AG09319 (cell line): ENCODE measurements around the gene MSI2.

Experiments
- DNase-seq: peaks from one replicate; pipeline ENCODE4 v3.0.0-alpha.2; 2010; ENCODE audit warnings: low read depth; ENCODE audit errors: extremely low read depth
- TF ChIP-seq, protein P1 (sequence below): IDR thresholded peaks from 2 replicates; pipeline ENCODE4 v1.5.1; 2011; ENCODE audit warnings: low read depth, mild to moderate bottlenecking, inconsistent platforms, low read length, moderate library complexity

MSI2 gene

DNA sequence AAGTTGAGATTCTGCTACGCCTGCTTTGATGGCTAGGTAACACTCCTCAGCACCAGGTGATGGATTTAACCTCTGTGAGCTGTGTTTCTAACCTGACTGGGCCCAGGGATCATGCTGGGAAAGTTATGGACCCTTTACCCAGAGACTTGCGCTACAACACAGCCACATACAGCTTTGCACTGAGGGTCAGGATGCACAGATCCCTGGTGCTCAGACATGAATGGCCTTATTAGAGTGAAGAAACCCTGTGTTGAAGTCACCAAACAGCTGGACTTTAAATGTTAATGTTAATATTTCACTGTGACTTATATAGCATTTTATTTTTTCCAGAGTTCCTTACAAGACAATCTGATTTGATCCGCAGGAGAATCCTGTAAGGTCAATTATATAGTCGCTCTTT lies 114.3 kb downstream of the MSI2 start:
- TF ChIP-seq, protein P1, sequence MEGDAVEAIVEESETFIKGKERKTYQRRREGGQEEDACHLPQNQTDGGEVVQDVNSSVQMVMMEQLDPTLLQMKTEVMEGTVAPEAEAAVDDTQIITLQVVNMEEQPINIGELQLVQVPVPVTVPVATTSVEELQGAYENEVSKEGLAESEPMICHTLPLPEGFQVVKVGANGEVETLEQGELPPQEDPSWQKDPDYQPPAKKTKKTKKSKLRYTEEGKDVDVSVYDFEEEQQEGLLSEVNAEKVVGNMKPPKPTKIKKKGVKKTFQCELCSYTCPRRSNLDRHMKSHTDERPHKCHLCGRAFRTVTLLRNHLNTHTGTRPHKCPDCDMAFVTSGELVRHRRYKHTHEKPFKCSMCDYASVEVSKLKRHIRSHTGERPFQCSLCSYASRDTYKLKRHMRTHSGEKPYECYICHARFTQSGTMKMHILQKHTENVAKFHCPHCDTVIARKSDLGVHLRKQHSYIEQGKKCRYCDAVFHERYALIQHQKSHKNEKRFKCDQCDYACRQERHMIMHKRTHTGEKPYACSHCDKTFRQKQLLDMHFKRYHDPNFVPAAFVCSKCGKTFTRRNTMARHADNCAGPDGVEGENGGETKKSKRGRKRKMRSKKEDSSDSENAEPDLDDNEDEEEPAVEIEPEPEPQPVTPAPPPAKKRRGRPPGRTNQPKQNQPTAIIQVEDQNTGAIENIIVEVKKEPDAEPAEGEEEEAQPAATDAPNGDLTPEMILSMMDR = no peak
- no peak for DNase-seq

- TF ChIP-seq, protein P1 = no peak
- DNase-seq = no peak
Observed at GRCh38 chr17:57372156-57372555, 115.8 kb downstream of the MSI2 start.

DNA sequence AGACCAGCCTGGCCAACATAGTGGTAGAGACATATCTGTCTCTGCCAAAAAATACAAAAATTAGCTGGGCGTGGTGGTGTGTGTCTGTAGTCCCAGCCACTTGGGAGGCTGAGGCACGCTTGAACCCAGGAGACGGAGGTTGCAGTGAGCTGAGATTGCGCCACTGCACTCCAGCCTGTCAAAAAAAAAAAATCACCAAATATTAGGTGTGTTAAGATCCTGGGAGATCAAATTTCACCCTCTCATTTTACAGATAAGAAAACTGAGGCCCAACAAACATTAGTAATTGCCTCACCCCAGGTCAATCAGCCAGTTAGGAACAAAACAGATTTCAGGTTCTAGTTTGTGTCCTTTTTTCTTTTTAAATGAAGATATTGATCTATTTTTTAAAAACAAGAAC lies 116.7 kb downstream of the MSI2 start:
- TF ChIP-seq, protein P1 = no peak
- DNase-seq = no peak

- TF ChIP-seq, protein P1 = no peak
- DNase-seq = no peak
Observed at GRCh38 chr17:57373756-57374155, 117.4 kb downstream of the MSI2 start.

GRCh38 chr17:57375040-57375769 lies 118.9 kb downstream of the MSI2 start:
- TF ChIP-seq, protein P1 = no peak
- no peak for DNase-seq

- no peak for DNase-seq
- TF ChIP-seq, protein P1 = no peak
Observed at GRCh38 chr17:57375770-57376225, 119.5 kb downstream of the MSI2 start.

- TF ChIP-seq, protein P1 = no peak
- DNase-seq = no peak
Observed at GRCh38 chr17:57377094-57377493, 120.8 kb downstream of the MSI2 start.
